Heart left ventricle (tissue), 16 donors: ENCODE measurements around the gene DCST1. TPM values are rescaled to one million over a fixed set of nuclear protein-coding genes. Genes with fewer than 3 reads are reported as not detected.

Source experiments
- ATAC-seq, 4 donors: fragments of 200-7000 bp; cut with Tn5 transposase; one replicate each; pipeline ENCODE4 v1.9.1; 2020 to 2022; ENCODE audit warnings: moderate library complexity in 4 of 4, mild to moderate bottlenecking in 3 of 4, moderate number of reproducible peaks in 1 of 4
- DNase-seq, 5 donors: peaks; one replicate each; pipeline ENCODE4 v3.0.0-alpha.2; 2020
- H3K27ac ChIP-seq, 12 donors: fragments of 200-600 bp; sonication (generic) in 4 of 12; one replicate each; pipeline versions ENCODE4 v1.5.0 to v1.8.0; 2016 to 2022; ENCODE audit warnings: mild to moderate bottlenecking in 2 of 12
- H3K27me3 ChIP-seq, 9 donors: fragments of 200-600 bp; sonication (generic) in 2 of 9; one replicate each; pipeline versions ENCODE4 v1.5.1 to v1.8.0; 2016 to 2022; ENCODE audit warnings: mild to moderate bottlenecking in 3 of 9
- H3K36me3 ChIP-seq, 9 donors: fragments of 200-600 bp; sonication (generic) in 2 of 9; one replicate each; pipeline versions ENCODE4 v1.5.0 to v1.8.0; 2018 to 2022; ENCODE audit warnings: mild to moderate bottlenecking in 2 of 9
- H3K4me1 ChIP-seq, 12 donors: fragments of 200-600 bp; sonication (generic) in 4 of 12; one replicate each; pipeline versions ENCODE4 v1.5.0 to v1.8.0; 2016 to 2022; ENCODE audit warnings: mild to moderate bottlenecking in 3 of 12
- H3K4me3 ChIP-seq, 12 donors: fragments of 200-600 bp; sonication (generic) in 4 of 12; one replicate each; pipeline versions ENCODE4 v1.5.0 to v1.8.0; 2017 to 2022; ENCODE audit warnings: mild to moderate bottlenecking in 9 of 12, moderate library complexity in 4 of 12
- H3K9me3 ChIP-seq, 12 donors: fragments of 200-600 bp; sonication (generic) in 4 of 12; one replicate each; pipeline versions ENCODE4 v1.5.0 to v1.8.0; 2016 to 2022; ENCODE audit warnings: mild to moderate bottlenecking in 1 of 12
- CTCF ChIP-seq, 12 donors: fragments of 200-600 bp; sonication (generic) in 4 of 12; IDR thresholded peaks; one replicate each; pipeline versions ENCODE4 v1.5.0 to v1.8.0; 2018 to 2022; ENCODE audit warnings: antibody characterized with exemption in 12 of 12, mild to moderate bottlenecking in 5 of 12
- POLR2A ChIP-seq, 2 donors: fragments of 450-650 bp; IDR thresholded peaks; one replicate each; pipeline ENCODE4 v1.6.1; 2017; ENCODE audit warnings: antibody characterized with exemption in 2 of 2, mild to moderate bottlenecking in 2 of 2, moderate library complexity in 2 of 2
- WGBS, 4 donors: extraction: QIAGEN DNeasy Blood & Tissue Kit in 2 of 4; methylation state at CpG; one replicate each; pipeline versions ENCODE4 v1.1.5 to v1.1.7; 2013 to 2018; 5-methylcytosine and 5-hydroxymethylcytosine counted together
- intact Hi-C, 10 donors: fragments of 100-400 bp; cut with DNase I; formaldehyde crosslinking; loops; one replicate each; pipeline versions ENCODE4 v1.11.1 to v1.14.2; 2022
- polyA plus RNA-seq, 2 donors: library from polyadenylated mRNA; stranded (reverse); fragments of 200-250 nt; gene quantifications; one replicate each; pipeline ENCODE4 v1.2.3, GENCODE V29; 2013
- total RNA-seq, 9 donors: library from RNA; depleted of rRNA in 2 of 9; stranded (reverse); fragments of >200 nt in 2 of 9; fragmentation: NEBNext Ultra II Directional in 3 of 9; extraction: Animal tissue kit (Norgen Biotek cat#: 25700) in 3 of 9; gene quantifications; one replicate each; pipeline versions ENCODE4 v1.1.0 to v1.2.4, GENCODE V29; 2016 to 2023
- donor health status: ischemic (EF 13 %, LVEDD 7.1; RV severe dilation, severe dysfunction).
- donor health status: healthy with polysubstance abuse.
- donor health status: DM: no; HTN: yes; CAD: no.
- donor health status: DM: no; HTN: no; CAD: no.
- donor health status: ischemic (EF 25% LVEDD 6.9; RV normal size, moderate dysfunction).
- donor health status: ischemic (EF 25% LVEDD 5.7; RV mildly dilated, moderate dysfunction).
- donor health status: healthy.
- donor health status: DM: yes; HTN: yes; CAD: no.
- donor health status: ischemic (EF 35%, LVEDD 5.7; RV mildly dilated, moderate dysfunction).
- donor health status: nonischemic (EF 11% LVEDD 7.7; RV severe dilation, severe dysfunction).
- donor health status: DM: yes; HTN: yes; CAD: no.
- donor health status: PGD.
- donor health status: ischemic (EF 29% LVEDD 5.4; RV normal size, mild dysfunction).
- donor health status: nonischemic (EF 23%, LVEDD 6.1; RV moderate dilation, normal function).

The DCST1 gene
- total and polyA plus RNA-seq, 11 donors = not detected

- DNase-seq = peak in 3 of 5 donors; percentile 37 to 66 (median 55)
- TF ChIP-seq POLR2A (IDR thresholded peaks at IDR 0.05) (no peak), CTCF (IDR thresholded peaks at IDR 0.05) (no peak)
- Histone ChIP-seq H3K4me3 (no peak overlapping the region), H3K36me3 (no peaks in the 10 kb centered on the region), H3K9me3 (no peaks in the 10 kb centered on the region), H3K4me1 (peaks cover 2 to 18% (median 3%) of the 10 kb centered on the region in 12 donors), H3K27ac (no peak overlapping the region), H3K27me3 (no peaks in the 10 kb centered on the region)
- WGBS, 4 donors = 52 to 70% (median 60%) methylated on average over 4 of the region's 4 CpGs
- intact Hi-C loops = no loop called here
- peak; percentile 32 to 62 (median 52) for ATAC-seq
Observed at GRCh38 chr1:155022927-155023236, 10.7 kb upstream of the DCST1 start.

GRCh38 chr1:155023627-155024026 lies 10.0 kb upstream of the DCST1 start:
- H3K27ac ChIP-seq = no peak overlapping the region
- no peak for ATAC-seq
- intact Hi-C loops = no loop called here
- H3K36me3 ChIP-seq = no peaks in the 10 kb centered on the region
- TF ChIP-seq POLR2A (IDR thresholded peaks at IDR 0.05) (no peak), CTCF (IDR thresholded peaks at IDR 0.05) (no peak)
- H3K9me3 ChIP-seq = no peaks in the 10 kb centered on the region
- H3K27me3 ChIP-seq = no peaks in the 10 kb centered on the region
- 81 to 88% (median 85%) methylated on average over 5 of the region's 5 CpGs for WGBS, 4 donors
- H3K4me3 ChIP-seq = no peak overlapping the region
- no peak for DNase-seq
- peaks cover 0 to 13% (median 0%) of the 10 kb centered on the region in 12 donors for H3K4me1 ChIP-seq

- Histone ChIP-seq H3K4me3 (no peak overlapping the region), H3K36me3 (no peaks in the 10 kb centered on the region), H3K4me1 (peaks cover 0 to 9% (median 0%) of the 10 kb centered on the region in 12 donors), H3K27me3 (no peaks in the 10 kb centered on the region), H3K9me3 (no peaks in the 10 kb centered on the region), H3K27ac (no peak overlapping the region)
- intact Hi-C loops = no loop called here
- TF ChIP-seq POLR2A (IDR thresholded peaks at IDR 0.05) (no peak), CTCF (IDR thresholded peaks at IDR 0.05) (no peak)
- WGBS, 4 donors = 86 to 90% (median 89%) methylated on average over 9 of the region's 9 CpGs
- no peak for DNase-seq
- no peak for ATAC-seq
Observed at GRCh38 chr1:155024315-155024714, 9.3 kb upstream of the DCST1 start.

GRCh38 chr1:155026154-155026553 lies 7.5 kb upstream of the DCST1 start:
- 69 to 73% (median 70%) methylated on average over 6 to 9 of the region's 9 CpGs for WGBS, 4 donors
- DNase-seq (no peak), ATAC-seq (no peak)
- intact Hi-C loops = no loop called here
- H3K9me3 ChIP-seq = no peaks in the 10 kb centered on the region
- H3K27me3 ChIP-seq = no peaks in the 10 kb centered on the region
- no peaks in the 10 kb centered on the region for H3K36me3 ChIP-seq
- H3K27ac ChIP-seq = no peak overlapping the region
- TF ChIP-seq POLR2A (IDR thresholded peaks at IDR 0.05) (no peak), CTCF (IDR thresholded peaks at IDR 0.05) (no peak)
- no peak overlapping the region for H3K4me3 ChIP-seq
- peaks cover 0 to 9% (median 0%) of the 10 kb centered on the region in 12 donors for H3K4me1 ChIP-seq
